T-helper 1 cell treated with Interleukin-12 subunit alpha and Interleukin-12 subunit beta and Interleukin-4 antibody, amounts not matched to agents 30 ng/mL and 1 ng/mL, for 36 hours (primary cell): ENCODE results near the gene ARHGEF25. TPM values are rescaled to one million over a fixed set of nuclear protein-coding genes. Genes with fewer than 3 reads are reported as not detected.
"Not testable (repeated sequence)": the region's sequence is repeated elsewhere in the genome, so short reads cannot be mapped to it uniquely, and the experiment has no call there.

ENCODE experiments used
- intact Hi-C: fragments of 100-400 bp; cut with micrococcal nuclease; formaldehyde crosslinking; loops from one replicate; pipeline ENCODE4 v1.15.1; 2024
- total RNA-seq: library from RNA; stranded (reverse); gene quantifications from 2 replicates; pipeline ENCODE4 v1.2.3, GENCODE V29; 2022

Gene ARHGEF25
- total RNA-seq, result 0.34 and 0.51 TPM in 2 replicates

- intact Hi-C loops, result no loop called here
Measured at GRCh38 chr12:57611108-57611826, at the start of gene ARHGEF25. TSS of gene ARHGEF25 (plus strand) at chr12:57611435. CDS start at chr12:57611895, 460 bp downstream.

GRCh38 chr12:57563358-57563757 is 47.9 kb upstream of the ARHGEF25 start:
- intact Hi-C loops, result no loop called here

GRCh38 chr12:57564178-57564740 is 47.0 kb upstream of the ARHGEF25 start:
- intact Hi-C loops, result no loop called here

- intact Hi-C loops, result no loop called here
Measured at GRCh38 chr12:57568838-57569237, 42.4 kb upstream of the ARHGEF25 start.

GRCh38 chr12:57569858-57570257 is 41.4 kb upstream of the ARHGEF25 start:
- intact Hi-C loops, result no loop called here

GRCh38 chr12:57570438-57570837 is 40.8 kb upstream of the ARHGEF25 start:
- intact Hi-C loops, result not testable (repeated sequence)

GRCh38 chr12:57571926-57572762 is 39.1 kb upstream of the ARHGEF25 start:
- intact Hi-C loops, result no loop called here

- intact Hi-C loops, result no loop called here
Measured at GRCh38 chr12:57574795-57575194, 36.4 kb upstream of the ARHGEF25 start.

GRCh38 chr12:57575771-57576612 is 35.2 kb upstream of the ARHGEF25 start:
- intact Hi-C loops, result no loop called here

- intact Hi-C loops, result no loop called here
Measured at GRCh38 chr12:57576613-57577160, 34.5 kb upstream of the ARHGEF25 start.

GRCh38 chr12:57577981-57578758 is 33.1 kb upstream of the ARHGEF25 start:
- intact Hi-C loops, result no loop called here

GRCh38 chr12:57579011-57579410 is 32.2 kb upstream of the ARHGEF25 start:
- intact Hi-C loops, result no loop called here

GRCh38 chr12:57579677-57580465 is 31.4 kb upstream of the ARHGEF25 start:
- intact Hi-C loops, result loop anchor here (10.0 kb wide), 1 partner anchor 265 kb away; the partner anchor contains the start of gene CTDSP2

- intact Hi-C loops, result loop anchor here (10.0 kb wide), 1 partner anchor 264 kb away; the partner anchor contains the start of gene CTDSP2
Measured at GRCh38 chr12:57580466-57580795, 30.8 kb upstream of the ARHGEF25 start.

GRCh38 chr12:57581802-57582201 is 29.4 kb upstream of the ARHGEF25 start:
- intact Hi-C loops, result loop anchor here (2.0 to 10.0 kb wide), 2 partner anchors 59 to 263 kb away; partner anchors contain the start of genes CTDSP2 and MBD6

GRCh38 chr12:57582440-57582839 is 28.8 kb upstream of the ARHGEF25 start:
- intact Hi-C loops, result loop anchor here (2.0 to 10.0 kb wide), 2 partner anchors 60 to 262 kb away; partner anchors contain the start of genes CTDSP2 and MBD6

GRCh38 chr12:57583008-57583831 is 28.0 kb upstream of the ARHGEF25 start:
- intact Hi-C loops, result loop anchor here (1.0 to 10.0 kb wide), 8 partner anchors 8 to 322 kb away; partner anchors contain the start of genes B4GALNT1, CTDSP2, MBD6 and PIP4K2C

- intact Hi-C loops, result loop anchor here (10.0 kb wide), 1 partner anchor 261 kb away; the partner anchor contains the start of gene CTDSP2
Measured at GRCh38 chr12:57584050-57584449, 27.2 kb upstream of the ARHGEF25 start.
